Endometrial microvascular endothelial cells (primary cell): ENCODE data around the gene PDCD1LG2. TPM values are rescaled to one million over a fixed set of nuclear protein-coding genes. Genes with fewer than 3 reads are reported as not detected.
"Not testable (repeated sequence)": the region's sequence is repeated elsewhere in the genome, so short reads cannot be mapped to it uniquely, and the experiment has no call there.

Source experiments
- in situ Hi-C: cut with HindIII; loops from 2 replicates; pipeline ENCODE4 v1.10.0; 2017; ENCODE audit warnings: low sequenced_read_pairs, low pct_unique_long_range_greater_than_20kb; ENCODE audit errors: inconsistent ontology term
- total RNA-seq: library from RNA; depleted of rRNA; stranded (reverse); fragments of >200 nt; gene quantifications from one replicate; pipeline ENCODE4 v1.2.3, GENCODE V29; 2015; ENCODE audit errors: inconsistent ontology term

PDCD1LG2 gene
- 52.5 TPM for total RNA-seq

DNA sequence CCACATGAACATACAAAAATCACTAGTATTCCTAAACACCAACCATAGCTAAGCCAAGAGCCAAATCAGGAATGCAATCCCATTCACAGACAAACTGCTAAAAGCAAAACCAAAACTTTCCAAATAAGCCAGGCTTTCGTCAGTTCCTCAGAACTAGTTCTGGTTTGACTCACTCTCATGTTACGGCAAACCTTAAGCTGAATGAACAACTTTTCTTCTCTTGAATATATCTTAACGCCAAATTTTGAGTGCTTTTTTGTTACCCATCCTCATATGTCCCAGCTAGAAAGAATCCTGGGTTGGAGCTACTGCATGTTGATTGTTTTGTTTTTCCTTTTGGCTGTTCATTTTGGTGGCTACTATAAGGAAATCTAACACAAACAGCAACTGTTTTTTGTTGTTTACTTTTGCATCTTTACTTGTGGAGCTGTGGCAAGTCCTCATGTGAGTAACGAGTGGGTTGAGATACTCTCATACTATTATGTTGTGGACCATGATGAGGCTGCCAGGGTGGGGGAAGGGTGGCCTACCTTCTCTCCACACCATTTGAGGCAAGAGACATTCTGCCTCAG lies at the start of gene PDCD1LG2:
Gene PDCD1LG2 (plus strand): TSS at position 172 of the 572 bp plus-strand sequence. CDS start 12,016 bp downstream, outside the sequence.
- in situ Hi-C loops: no loop called here

DNA sequence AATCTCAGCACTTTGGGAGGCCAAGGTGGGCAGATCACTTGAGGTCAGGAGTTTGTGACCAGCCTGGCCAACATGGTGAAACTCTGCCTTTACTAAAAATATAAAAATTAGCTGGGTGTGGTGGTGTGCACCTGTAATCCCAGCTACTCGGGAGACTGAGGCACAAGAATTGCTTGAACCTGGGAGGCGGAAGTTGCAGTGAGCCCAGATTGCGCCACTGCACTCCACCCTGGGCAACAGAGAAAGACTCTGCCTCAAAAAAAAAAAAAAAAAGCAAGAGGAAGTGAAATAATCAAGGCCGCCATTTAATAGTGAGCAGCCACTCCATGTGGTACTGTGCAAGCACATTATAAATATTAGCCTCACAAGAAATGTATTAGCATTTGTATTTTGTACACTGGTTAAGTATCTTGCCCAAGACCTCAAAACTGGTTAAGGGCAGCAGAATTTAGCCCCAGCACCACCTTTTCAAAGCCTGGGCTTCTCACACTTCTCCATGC lies 45.5 kb upstream of the PDCD1LG2 start:
- in situ Hi-C loops: not testable (repeated sequence)

DNA sequence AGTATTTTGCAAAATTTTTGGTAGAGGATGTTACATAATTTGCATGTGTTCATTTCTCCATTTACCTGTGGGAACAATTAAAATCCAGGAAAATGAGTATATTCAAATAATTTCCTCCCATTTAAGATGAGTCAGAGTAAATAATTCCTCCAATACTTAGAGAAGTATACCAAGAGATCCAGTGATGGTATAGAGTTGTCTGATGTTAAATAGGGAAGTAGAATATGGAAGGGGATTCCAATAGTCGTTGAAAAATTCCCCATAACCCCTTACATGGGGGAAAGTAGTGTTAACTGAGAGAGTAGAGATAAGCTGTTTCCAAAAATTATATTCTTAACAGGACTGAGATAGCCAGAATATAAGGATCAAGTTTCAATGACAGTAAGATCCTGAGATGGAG lies 44.3 kb upstream of the PDCD1LG2 start:
- in situ Hi-C loops: no loop called here

DNA sequence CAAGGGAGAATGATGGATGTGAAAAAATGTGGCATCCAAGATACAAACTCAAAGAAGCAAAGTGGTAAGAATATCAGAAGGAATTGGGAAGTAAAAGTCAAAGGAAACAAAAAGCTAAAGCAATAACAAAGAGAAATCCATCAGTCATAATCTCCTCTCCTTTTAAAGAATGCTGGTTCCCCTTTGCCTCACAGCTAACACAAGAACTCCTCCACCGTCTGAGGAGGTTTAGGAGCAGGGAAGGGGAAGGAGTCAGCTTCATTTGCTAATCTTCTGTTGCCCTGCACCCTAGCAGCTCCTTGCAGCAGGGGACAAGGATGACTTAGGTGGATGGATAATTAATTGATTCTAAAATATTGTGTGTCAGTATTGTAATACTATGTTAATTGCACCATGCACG lies 43.6 kb upstream of the PDCD1LG2 start:
- in situ Hi-C loops: no loop called here

DNA sequence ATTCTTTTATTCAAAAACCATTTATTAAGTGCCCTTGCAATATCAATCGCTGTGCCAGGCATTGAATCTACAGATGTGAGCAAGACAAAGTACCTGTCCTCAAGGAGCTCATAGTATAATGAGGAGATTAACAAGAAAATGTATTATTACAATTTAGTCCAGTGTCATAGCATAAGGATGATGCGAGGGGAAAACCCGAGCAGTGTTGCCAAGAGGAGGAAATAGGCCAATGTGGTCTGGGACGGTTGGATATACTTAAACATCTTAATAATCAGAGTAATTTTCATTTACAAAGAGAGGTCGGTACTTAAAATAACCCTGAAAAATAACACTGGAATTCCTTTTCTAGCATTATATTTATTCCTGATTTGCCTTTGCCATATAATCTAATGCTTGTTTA lies 41.5 kb upstream of the PDCD1LG2 start:
- in situ Hi-C loops: no loop called here

DNA sequence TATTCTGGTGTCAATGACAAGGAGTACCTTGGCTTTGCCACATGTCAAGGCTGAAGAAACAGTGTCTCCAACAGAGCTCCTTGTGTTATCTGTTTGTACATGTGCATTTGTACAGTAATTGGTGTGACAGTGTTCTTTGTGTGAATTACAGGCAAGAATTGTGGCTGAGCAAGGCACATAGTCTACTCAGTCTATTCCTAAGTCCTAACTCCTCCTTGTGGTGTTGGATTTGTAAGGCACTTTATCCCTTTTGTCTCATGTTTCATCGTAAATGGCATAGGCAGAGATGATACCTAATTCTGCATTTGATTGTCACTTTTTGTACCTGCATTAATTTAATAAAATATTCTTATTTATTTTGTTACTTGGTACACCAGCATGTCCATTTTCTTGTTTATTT lies 40.2 kb upstream of the PDCD1LG2 start:
- in situ Hi-C loops: no loop called here

DNA sequence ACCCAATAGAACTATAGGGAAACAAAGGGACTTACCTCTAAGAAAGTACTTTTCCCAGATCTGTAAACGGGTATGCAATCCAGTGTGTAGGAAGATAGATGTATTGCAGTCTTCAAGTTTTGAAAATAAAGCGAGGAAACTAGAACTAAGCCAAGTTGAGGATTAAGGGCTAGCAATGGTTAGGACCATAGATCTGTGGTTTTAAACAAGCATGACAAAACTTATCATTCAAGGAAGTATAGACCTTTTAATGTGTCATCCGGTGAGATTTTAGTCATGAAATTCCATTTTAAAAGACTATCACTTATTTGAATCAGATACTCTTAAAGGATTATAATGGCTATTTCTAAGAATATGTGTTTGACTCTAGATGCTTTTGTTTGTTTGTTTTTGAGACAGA lies 39.5 kb upstream of the PDCD1LG2 start:
- in situ Hi-C loops: no loop called here

DNA sequence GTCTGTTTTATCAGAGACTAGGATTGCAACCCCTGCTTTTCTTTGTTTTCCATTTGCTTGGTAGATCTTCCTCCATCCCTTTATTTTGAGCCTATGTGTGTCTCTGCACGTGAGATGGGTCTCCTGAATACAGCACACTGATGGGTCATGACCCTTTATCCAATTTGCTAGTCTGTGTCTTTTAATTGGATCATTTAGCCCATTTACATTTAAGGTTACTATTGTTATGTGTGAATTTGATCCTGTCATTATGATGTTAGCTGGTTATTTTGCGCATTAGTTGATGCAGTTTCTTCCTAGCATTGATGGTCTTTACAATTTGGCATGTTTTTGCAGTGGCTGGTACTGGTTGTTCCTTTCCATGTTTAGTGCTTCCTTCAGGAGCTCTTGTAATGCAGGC lies 34.7 kb upstream of the PDCD1LG2 start:
- in situ Hi-C loops: not testable (repeated sequence)

DNA sequence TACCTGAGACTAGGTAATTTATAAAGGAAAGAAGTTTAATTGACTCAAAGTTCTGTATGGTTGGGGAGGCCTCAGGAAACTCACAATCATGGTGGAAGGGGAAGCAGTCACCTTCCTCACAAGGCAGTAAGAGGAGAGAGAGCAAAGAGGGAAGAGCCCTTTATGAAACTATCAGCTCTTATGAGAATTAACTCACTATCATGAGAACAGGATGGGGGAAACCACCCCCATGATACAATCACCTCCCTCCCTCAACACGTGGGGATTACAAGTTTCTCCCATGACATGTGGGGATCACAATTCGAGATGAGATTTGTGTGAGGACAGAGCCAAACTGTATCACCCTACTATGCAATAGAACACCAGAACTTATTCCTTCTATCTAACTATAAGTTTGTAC lies 32.1 kb upstream of the PDCD1LG2 start:
- in situ Hi-C loops: no loop called here

DNA sequence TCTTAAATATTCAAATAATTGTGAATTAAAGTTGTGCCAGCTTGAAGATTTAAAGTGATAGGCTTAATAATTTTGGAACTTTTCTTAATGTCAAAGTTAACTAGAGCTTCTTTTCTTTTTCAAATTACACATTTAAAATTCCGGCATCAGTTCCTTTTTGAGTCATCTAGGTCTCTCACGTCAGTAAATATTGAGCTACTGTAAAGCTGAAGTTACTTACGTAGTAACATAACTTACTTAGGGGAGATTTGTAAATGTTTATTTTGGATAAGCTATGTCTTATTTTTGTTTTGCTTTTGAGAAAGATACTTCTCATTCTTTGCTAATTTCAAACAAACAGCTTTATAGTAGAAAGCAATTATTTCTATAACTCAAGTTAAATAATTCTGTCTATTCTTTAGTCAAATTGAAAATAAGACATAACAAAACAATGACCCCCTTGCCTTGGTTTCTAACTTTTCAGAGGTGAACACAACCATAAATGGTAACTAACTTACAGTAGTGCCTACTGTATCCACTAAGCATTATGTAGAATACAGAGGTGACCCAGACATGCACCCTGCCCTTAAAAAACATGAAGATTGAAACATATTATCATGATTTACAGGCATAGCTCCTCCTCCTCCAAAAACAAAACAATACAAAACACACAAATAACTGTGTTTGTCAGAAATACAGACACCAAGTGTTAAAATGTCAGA lies 30.2 kb upstream of the PDCD1LG2 start:
- in situ Hi-C loops: no loop called here

DNA sequence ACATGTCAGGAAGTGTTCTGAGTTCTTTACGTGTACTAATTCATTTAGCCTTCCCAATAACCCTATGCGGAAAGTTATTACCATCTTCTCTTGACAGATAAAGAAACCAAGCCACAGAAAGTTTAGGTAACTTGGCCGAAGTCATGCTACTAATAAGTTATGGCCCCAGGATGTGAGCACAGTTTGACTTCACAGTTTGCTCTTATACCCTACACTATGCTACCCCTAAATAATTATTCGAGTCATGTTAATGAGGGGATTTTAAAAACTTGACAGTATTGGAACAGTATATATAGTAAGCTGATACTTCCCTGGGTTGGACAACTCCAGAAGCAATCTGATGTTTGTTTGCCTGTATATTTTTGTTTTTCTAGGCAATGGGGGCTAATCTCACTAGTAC lies 29.4 kb upstream of the PDCD1LG2 start:
- in situ Hi-C loops: no loop called here

DNA sequence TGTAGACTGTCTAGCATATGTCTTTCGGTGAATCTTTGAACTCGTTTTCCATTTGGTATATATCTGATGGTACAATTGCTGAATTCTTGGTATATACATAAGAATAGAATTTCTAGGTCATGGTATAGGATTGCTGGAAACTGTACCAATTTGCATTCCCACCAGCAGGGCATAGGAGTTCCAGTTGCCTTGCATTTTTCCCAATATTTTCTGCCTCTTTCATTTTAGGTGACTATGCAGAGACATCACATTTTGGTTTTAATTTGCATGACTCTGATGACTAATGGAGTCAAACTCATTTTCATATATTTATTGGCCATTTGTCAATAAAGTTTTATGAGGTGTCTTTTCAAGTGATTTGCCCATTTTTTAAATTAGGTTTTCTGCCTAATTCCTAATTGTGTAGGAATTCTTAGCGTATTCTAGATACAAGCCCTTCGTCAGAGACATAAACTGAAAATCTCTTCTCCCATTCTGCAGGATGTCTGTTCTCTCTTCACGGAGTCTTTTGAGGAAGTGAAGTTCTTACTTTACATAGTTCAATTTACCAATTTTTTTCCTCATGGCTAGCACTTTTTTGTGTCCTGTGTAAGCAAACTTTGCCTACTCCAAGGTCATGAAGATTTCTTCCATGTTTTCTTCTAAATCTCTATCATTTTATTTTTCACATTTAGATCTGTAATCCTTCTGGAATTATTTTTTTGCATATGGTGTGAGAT lies 28.9 kb upstream of the PDCD1LG2 start:
- in situ Hi-C loops: no loop called here

DNA sequence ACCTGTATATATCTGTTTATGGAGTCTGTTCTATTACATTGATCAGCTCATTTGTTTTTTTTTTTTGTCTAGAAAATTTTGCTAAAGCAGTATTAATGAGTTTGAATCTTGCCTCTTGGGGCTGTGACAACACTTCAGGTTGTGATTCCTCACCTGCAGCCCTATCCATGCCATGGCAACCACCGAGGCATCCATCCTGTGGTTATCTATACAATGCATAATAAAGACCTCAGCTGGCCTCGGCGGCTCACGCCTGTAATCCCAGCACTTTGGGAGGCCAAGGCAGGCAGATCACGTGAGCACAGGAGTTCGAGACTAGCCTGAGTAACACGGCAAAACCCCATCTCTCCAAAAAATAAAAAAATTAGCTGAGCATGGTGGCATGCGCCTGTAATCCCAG lies 28.1 kb upstream of the PDCD1LG2 start:
- in situ Hi-C loops: no loop called here

DNA sequence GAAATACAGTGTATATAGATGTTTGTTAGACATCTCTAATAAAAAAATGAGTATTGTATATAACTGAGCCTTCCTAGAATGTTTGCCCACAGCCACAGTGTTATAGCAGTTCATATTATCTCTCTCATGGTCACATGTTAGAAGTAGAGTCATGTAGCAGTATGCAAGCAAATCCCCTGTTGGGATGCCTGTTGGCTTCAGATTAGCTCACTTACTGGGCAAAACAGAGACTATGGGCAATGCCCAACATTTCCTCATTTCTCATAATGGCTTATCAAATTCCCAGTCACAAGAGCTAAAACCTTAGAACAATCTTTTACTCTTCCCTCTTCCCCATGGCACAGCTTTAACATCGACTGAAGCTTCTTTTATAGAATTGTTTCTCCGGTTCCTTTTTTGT lies 27.0 kb upstream of the PDCD1LG2 start:
- in situ Hi-C loops: no loop called here

DNA sequence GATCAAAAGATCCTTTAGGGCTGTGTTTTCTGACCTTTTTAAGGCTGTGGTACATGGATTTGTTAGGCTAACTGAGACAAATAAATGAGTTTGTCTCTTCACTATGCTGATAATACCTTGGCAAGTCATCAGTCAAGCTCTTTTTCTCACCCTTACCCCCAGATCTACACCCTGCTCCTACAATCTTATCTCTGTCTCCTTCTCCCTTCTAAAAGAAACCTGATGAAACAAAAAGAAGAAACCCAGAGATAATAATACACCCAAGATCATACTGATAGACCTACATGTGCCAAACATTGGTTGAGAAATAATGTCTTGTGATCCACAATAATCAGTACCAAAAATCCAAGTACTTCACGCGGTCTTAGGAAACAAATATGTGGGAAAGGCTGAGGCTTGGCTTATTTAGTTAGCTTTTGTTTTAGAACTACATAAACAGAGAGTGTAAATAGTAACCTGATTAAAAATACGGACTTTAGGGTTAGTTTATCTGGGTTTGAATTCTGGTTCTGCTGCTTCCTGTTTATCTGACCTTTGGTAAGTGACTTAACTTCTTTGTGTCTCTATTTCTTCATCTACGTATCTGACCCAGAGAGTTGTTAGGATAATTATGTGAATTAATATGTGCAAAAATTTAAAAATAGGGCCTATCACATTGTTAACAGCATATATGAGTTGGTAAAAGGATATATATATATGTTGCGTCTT lies 24.8 kb upstream of the PDCD1LG2 start:
- in situ Hi-C loops: no loop called here

DNA sequence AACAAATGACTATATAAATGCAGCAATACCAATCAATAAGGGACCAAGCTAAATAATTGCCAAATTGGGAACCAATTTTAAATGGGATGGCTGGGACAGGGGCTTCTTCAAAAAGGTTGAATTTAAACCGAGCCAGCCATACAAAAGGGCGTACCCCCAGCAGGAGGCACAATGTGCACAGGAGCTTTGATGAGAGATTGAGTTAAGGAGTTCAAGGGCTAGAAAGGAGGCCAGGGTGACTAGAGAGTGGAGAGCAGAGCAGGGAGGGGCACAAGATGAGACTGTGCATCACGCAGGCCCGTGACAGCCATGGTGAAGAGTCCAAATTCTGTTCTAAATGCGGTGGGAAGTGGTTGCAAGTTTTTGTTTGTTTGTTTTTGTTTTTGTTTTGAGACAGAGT lies 23.3 kb upstream of the PDCD1LG2 start:
- in situ Hi-C loops: no loop called here

DNA sequence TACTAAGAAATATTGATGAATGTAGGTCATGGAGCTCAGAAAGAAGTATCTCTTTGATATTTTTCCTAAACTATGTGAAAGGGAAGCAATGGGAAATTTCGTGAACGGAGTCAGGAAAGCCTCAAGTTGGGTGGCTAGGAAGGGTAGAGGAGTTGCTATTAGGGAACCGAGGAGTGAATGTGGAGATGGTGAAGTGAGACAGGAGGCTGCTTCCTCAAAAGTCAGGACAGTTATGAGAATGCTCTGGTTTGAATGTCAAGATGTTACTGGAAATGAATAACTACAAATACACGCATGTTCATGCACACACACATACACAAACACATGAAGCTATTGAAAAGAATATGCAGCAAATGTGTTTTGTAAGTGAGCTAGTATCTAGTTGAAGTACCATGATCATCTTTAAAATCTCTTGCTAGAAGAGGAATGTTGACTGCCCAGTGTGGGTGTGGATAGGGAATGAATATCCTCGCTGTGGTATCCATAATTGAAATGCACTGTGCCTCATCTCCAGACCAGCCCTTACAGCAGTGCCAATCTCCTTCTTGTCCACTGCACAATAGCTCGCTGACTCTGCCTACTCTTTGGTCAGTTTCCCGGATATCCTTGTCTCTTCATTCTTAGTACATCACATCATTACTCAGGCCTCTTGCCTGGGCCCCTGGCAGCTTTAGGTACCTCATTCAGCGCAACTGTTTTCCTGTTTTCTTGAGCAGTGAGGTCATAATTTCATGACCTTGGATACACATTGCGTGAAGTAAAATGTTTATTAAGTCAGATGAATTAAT lies 21.9 kb upstream of the PDCD1LG2 start:
- in situ Hi-C loops: no loop called here

DNA sequence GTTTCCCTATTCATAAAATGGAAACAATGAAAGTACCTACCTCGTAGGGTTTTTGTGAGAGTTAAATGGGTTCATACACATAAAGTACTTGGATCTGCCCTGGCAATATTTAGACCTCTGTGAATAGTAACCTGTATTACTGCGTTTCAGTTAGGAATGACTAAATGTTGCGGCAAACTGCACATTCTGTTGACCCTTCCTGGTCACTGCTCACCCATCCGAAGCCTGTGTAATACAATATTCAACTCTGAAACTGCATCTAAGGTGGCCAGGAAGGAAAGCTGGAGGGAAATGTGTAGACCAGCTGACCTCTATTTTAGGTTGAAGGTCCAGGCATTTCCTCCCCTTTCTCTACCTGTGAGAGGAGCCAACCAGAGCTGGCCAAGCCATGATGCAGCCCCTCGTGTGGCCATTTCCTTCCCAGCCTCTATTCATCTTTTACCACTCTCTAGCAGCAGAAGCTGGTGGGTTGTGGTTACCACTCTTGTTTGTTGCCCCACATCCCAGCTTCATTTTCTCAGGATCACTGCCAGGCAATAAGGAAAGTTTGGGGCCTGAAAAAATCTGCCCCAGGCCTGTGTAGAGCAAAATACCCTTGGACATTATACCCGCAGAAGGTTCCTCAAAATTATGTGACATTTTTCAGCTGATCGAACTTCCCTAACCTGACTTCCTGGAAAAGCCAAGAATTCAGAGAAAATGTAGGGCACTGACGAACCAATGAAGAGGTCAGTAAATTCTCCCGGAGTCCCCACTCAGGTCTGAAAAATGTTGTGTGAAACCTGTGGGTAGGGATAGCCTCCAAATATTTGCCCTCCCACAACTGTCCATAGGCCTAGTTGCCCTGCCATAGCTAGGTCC lies 20.5 kb upstream of the PDCD1LG2 start:
- in situ Hi-C loops: no loop called here
